H9 (cell line): ENCODE measurements around the gene NECAP2. TPM values are rescaled to one million over a fixed set of nuclear protein-coding genes. Genes with fewer than 3 reads are reported as not detected.
"Not testable (repeated sequence)": the region's sequence is repeated elsewhere in the genome, so short reads cannot be mapped to it uniquely, and the experiment has no call there.

Source experiments
- DNase-seq: peaks from one replicate; pipeline ENCODE4 v3.0.0-alpha.2; 2017
- H2AFZ ChIP-seq: one replicate; pipeline ENCODE4 v1.6.1; 2013; ENCODE audit warnings: mild to moderate bottlenecking, low read length, control low read depth, moderate library complexity
- H2AK5ac ChIP-seq: 2 replicates; pipeline ENCODE4 v1.6.1; 2013; ENCODE audit warnings: low read length, control low read depth, mixed read lengths; ENCODE audit not compliant: insufficient read length
- H2BK120ac ChIP-seq: one replicate; pipeline ENCODE4 v1.6.1; 2013; ENCODE audit warnings: low read depth, mild to moderate bottlenecking, low read length, control low read depth, inconsistent platforms; ENCODE audit not compliant: poor library complexity, severe bottlenecking
- H2BK12ac ChIP-seq: 2 replicates; pipeline ENCODE4 v1.6.1; 2013; ENCODE audit warnings: low read length, control low read depth, mixed read lengths, low read depth; ENCODE audit not compliant: insufficient read length
- H2BK15ac ChIP-seq: 2 replicates; pipeline ENCODE4 v1.6.1; 2013; ENCODE audit warnings: low read depth, low read length, control low read depth
- H2BK20ac ChIP-seq: one replicate; pipeline ENCODE4 v1.6.1; 2013; ENCODE audit warnings: low read depth, mild to moderate bottlenecking, low read length, control low read depth, inconsistent platforms; ENCODE audit not compliant: poor library complexity, severe bottlenecking
- H2BK5ac ChIP-seq: 2 replicates; pipeline ENCODE4 v1.6.1; 2013; ENCODE audit warnings: low read length, control low read depth, mixed read lengths; ENCODE audit not compliant: insufficient read length
- H3K14ac ChIP-seq: 2 replicates; pipeline ENCODE4 v1.6.1; 2013; ENCODE audit warnings: low read length, control low read depth; ENCODE audit not compliant: insufficient read depth
- H3K18ac ChIP-seq: 2 replicates; pipeline ENCODE4 v1.6.1; 2013; ENCODE audit warnings: low read depth, mild to moderate bottlenecking, mixed read lengths, low read length, control low read depth; ENCODE audit not compliant: insufficient read length
- H3K23ac ChIP-seq: 2 replicates; pipeline ENCODE4 v1.6.1; 2013; ENCODE audit warnings: low read length, control low read depth, mixed read lengths, low read depth; ENCODE audit not compliant: insufficient read length
- H3K23me2 ChIP-seq: 2 replicates; pipeline ENCODE4 v1.6.1; 2013; ENCODE audit warnings: low read depth, mild to moderate bottlenecking, mixed read lengths, low read length, control low read depth; ENCODE audit not compliant: insufficient read length, poor library complexity, severe bottlenecking
- H3K27ac ChIP-seq: 2 replicates; pipeline ENCODE4 v1.5.1; 2013; ENCODE audit warnings: low read length, control low read depth, mixed read lengths, low read depth; ENCODE audit not compliant: insufficient read length
- H3K27me3 ChIP-seq: 2 replicates; pipeline ENCODE4 v1.6.1; 2013; ENCODE audit warnings: low read length, control low read depth, inconsistent platforms; ENCODE audit not compliant: insufficient read depth
- H3K4ac ChIP-seq: 2 replicates; pipeline ENCODE4 v1.6.1; 2013; ENCODE audit warnings: low read depth, mild to moderate bottlenecking, control low read depth, inconsistent platforms, low read length, moderate library complexity
- H3K4me1 ChIP-seq: 2 replicates; pipeline ENCODE4 v1.6.1; 2013; ENCODE audit warnings: low read length, control low read depth, inconsistent platforms; ENCODE audit not compliant: insufficient read depth
- H3K4me2 ChIP-seq: 2 replicates; pipeline ENCODE4 v1.6.1; 2013; ENCODE audit warnings: low read length, control low read depth, mixed read lengths; ENCODE audit not compliant: insufficient read length, insufficient read depth
- H3K56ac ChIP-seq: 2 replicates; pipeline ENCODE4 v1.6.1; 2013; ENCODE audit warnings: low read depth, mild to moderate bottlenecking, mixed read lengths, low read length, control low read depth; ENCODE audit not compliant: insufficient read length
- H3K79me1 ChIP-seq: 2 replicates; pipeline ENCODE4 v1.6.1; 2013; ENCODE audit warnings: low read depth, mild to moderate bottlenecking, moderate library complexity, low read length, control low read depth, inconsistent platforms; ENCODE audit not compliant: insufficient read depth, poor library complexity, severe bottlenecking
- H3K79me2 ChIP-seq: 2 replicates; pipeline ENCODE4 v1.6.1; 2013; ENCODE audit warnings: low read length, control low read depth, inconsistent platforms; ENCODE audit not compliant: insufficient read depth
- H3K9ac ChIP-seq: 2 replicates; pipeline ENCODE4 v1.6.1; 2013; ENCODE audit warnings: low read length, control low read depth, mixed read lengths; ENCODE audit not compliant: insufficient read length; ENCODE audit errors: extremely low read depth
- H3K9me3 ChIP-seq: one replicate; pipeline ENCODE4 v1.6.1; 2013; ENCODE audit warnings: low read depth, low read length, inconsistent platforms; ENCODE audit not compliant: control insufficient read depth
- H3T11ph ChIP-seq: one replicate; pipeline ENCODE4 v1.6.1; 2013; ENCODE audit warnings: mild to moderate bottlenecking, low read length, control low read depth, inconsistent platforms
- H4K20me1 ChIP-seq: one replicate; pipeline ENCODE4 v1.6.1; 2013; ENCODE audit not compliant: control insufficient read depth, insufficient read length, insufficient read depth
- H4K5ac ChIP-seq: 2 replicates; pipeline ENCODE4 v1.6.1; 2013; ENCODE audit warnings: low read depth, mild to moderate bottlenecking, mixed read lengths, low read length, control low read depth; ENCODE audit not compliant: insufficient read length
- H4K8ac ChIP-seq: replicated peaks from 2 replicates; pipeline ENCODE4 v1.6.1; 2013; ENCODE audit warnings: low read length, control low read depth, mixed read lengths, low read depth; ENCODE audit not compliant: insufficient read length
- H4K91ac ChIP-seq: 2 replicates; pipeline ENCODE4 v1.6.1; 2013; ENCODE audit warnings: low read depth, mild to moderate bottlenecking, moderate library complexity, mixed read lengths, low read length, control low read depth; ENCODE audit not compliant: insufficient read length
- H3K27ac Mint-ChIP-seq, 3 experiments: 2 replicates in 2 of 3; 3 replicates in 1 of 3; pipeline ENCODE4 v1.8.0; 2020 to 2021; ENCODE audit warnings: mixed read lengths in 3 of 3, mild to moderate bottlenecking in 1 of 3, moderate library complexity in 1 of 3
- H3K27me3 Mint-ChIP-seq: 2 replicates; pipeline ENCODE4 v1.8.0; 2021; ENCODE audit warnings: low read depth, mild to moderate bottlenecking, moderate library complexity, mixed read lengths
- H3K36me3 Mint-ChIP-seq, 3 experiments: 2 replicates in 2 of 3; 3 replicates in 1 of 3; pipeline ENCODE4 v1.8.0; 2020 to 2021; ENCODE audit warnings: low read depth in 3 of 3, mixed read lengths in 3 of 3; ENCODE audit not compliant: insufficient read depth in 1 of 3
- H3K4me1 Mint-ChIP-seq, 2 experiments: 2 replicates each; pipeline ENCODE4 v1.8.0; 2020; ENCODE audit warnings: mixed read lengths in 2 of 2
- H3K4me3 Mint-ChIP-seq, 2 experiments: 2 replicates in 1 of 2; 3 replicates in 1 of 2; pipeline ENCODE4 v1.8.0; 2020 to 2021; ENCODE audit warnings: mild to moderate bottlenecking in 2 of 2, mixed read lengths in 2 of 2, moderate library complexity in 1 of 2
- H3K9me3 Mint-ChIP-seq, 2 experiments: 2 replicates in 1 of 2; 3 replicates in 1 of 2; pipeline ENCODE4 v1.8.0; 2020; ENCODE audit warnings: mild to moderate bottlenecking in 2 of 2, mixed read lengths in 2 of 2, moderate library complexity in 1 of 2
- WGBS: extraction: QIAGEN DNeasy Blood & Tissue Kit; methylation state at CpG from one replicate; pipeline ENCODE4 v1.1.7; 2013; ENCODE audit warnings: missing lambda C conversion rate, low lambda C conversion rate, mixed read lengths; ENCODE audit not compliant: insufficient read length; ENCODE audit errors: extremely low coverage; 5-methylcytosine and 5-hydroxymethylcytosine counted together
- total RNA-seq: library from RNA; stranded (reverse); gene quantifications from 2 replicates; pipeline ENCODE4 v1.2.1, GENCODE V29; 2021

The NECAP2 gene
- total RNA-seq, 1 experiment from 2014 or later: 33.2 TPM

DNA sequence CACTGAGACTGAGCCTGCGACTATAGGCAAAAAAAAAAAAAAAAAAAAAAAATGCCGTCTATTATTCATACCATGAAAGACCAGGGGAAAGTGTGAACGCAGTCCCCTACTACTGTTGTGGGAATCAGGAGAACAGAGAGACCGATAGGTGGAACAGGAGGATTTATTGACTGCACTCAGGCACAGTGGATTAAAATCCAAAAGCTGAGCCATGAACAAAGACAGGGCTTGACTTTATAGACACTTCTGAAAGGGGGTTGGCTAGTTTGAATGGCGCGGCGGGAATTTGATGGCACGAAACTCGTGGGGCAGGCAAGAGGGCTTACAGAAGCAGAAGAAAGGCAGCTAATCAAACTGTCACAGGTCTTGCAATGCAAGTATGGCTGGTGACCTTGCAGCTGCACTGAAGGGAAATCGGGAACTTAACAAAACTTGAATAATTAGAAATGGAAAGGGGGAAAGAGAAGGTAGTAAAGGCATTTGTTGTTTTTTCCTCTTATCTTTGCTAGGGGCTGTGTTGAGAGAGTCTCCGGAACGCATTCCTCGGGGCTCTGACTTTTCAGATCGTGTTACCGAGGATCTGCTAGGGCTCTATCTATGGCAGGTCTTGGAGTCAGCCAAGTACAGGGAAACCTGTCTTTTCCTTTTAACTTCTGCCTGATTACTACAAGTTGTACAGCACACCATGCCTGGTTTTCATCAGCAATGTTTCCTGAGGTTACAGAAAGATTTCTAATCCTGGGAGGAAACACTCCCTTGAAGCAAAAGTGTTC, 66.0 kb downstream of the NECAP2 start:
- H3K79me1 ChIP-seq, DNase-seq, H3K27ac ChIP-seq, H3K4me1 ChIP-seq, H2BK15ac ChIP-seq, H3K18ac ChIP-seq, H3K4me3 Mint-ChIP-seq, H3K4me1 Mint-ChIP-seq, H3K23ac ChIP-seq, H3K27me3 Mint-ChIP-seq, H2BK5ac ChIP-seq, H3K79me2 ChIP-seq, H3K9ac ChIP-seq, H3K23me2 ChIP-seq, H3T11ph ChIP-seq, H2BK120ac ChIP-seq, H4K20me1 ChIP-seq, H3K36me3 Mint-ChIP-seq, H3K56ac ChIP-seq, H3K9me3 ChIP-seq, H4K5ac ChIP-seq, H2BK12ac ChIP-seq, H3K27ac Mint-ChIP-seq, H4K8ac ChIP-seq, H3K14ac ChIP-seq, H3K27me3 ChIP-seq, H3K4me2 ChIP-seq, H2BK20ac ChIP-seq, H3K4ac ChIP-seq, H2AK5ac ChIP-seq, H2AFZ ChIP-seq, H4K91ac ChIP-seq: not testable (repeated sequence)
- WGBS: no CpG with 5 or more reads among the region's 15 CpGs
- peaks cover 10 to 11% of the 10 kb centered on the region in 2 experiments; a peak in 4 of 5 replicates for H3K9me3 Mint-ChIP-seq

GRCh38 chr1:16508861-16509445, 68.4 kb downstream of the NECAP2 start:
- H2BK12ac ChIP-seq, H3K4ac ChIP-seq, H3K79me2 ChIP-seq, DNase-seq, H3K23ac ChIP-seq, H3K4me3 Mint-ChIP-seq, H4K20me1 ChIP-seq, H3K79me1 ChIP-seq, H3K4me1 Mint-ChIP-seq, H4K8ac ChIP-seq, H2AK5ac ChIP-seq, H2BK15ac ChIP-seq, H3K27ac ChIP-seq, H3K9me3 ChIP-seq, H3K4me2 ChIP-seq, H3K4me1 ChIP-seq, H4K91ac ChIP-seq, H3K27me3 ChIP-seq, H3K27me3 Mint-ChIP-seq, H3K36me3 Mint-ChIP-seq, H3K9ac ChIP-seq, H2AFZ ChIP-seq, H4K5ac ChIP-seq, H3K14ac ChIP-seq, H3K18ac ChIP-seq, H2BK120ac ChIP-seq, H3K56ac ChIP-seq, H2BK20ac ChIP-seq, H3K23me2 ChIP-seq, H3K27ac Mint-ChIP-seq, H3T11ph ChIP-seq, H2BK5ac ChIP-seq: not testable (repeated sequence)
- H3K9me3 Mint-ChIP-seq: peaks cover 10% of the 10 kb centered on the region in 2 experiments; a peak in 4 of 5 replicates
- WGBS: no CpG with 5 or more reads among the region's 8 CpGs
